HEK293 (cell line): ENCODE results near the gene LSM5.

ENCODE experiments used
- AEBP2 ChIP-seq: fragments of 450-650 bp; formaldehyde crosslinking; IDR thresholded peaks from 2 replicates; pipeline ENCODE4 v1.5.1; 2016; ENCODE audit warnings: missing biosample characterization, missing genetic modification characterization, borderline replicate concordance
- BCL11B ChIP-seq: fragments of 450-650 bp; formaldehyde crosslinking; IDR thresholded peaks from 2 replicates; pipeline ENCODE4 v1.5.1; 2016; ENCODE audit warnings: low read depth, missing biosample characterization, missing genetic modification characterization
- ELK4 ChIP-seq: IDR thresholded peaks from 2 replicates; pipeline ENCODE4 v1.6.1; 2011; ENCODE audit warnings: mild to moderate bottlenecking, low read depth, low read length, borderline replicate concordance
- KLF10 ChIP-seq: fragments of 450-650 bp; IDR thresholded peaks from 2 replicates; pipeline ENCODE4 v1.5.1; 2018; ENCODE audit warnings: missing biosample characterization, mild to moderate bottlenecking, missing genetic modification characterization
- KLF7 ChIP-seq: fragments of 450-650 bp; formaldehyde crosslinking; IDR thresholded peaks from 2 replicates; pipeline ENCODE4 v1.5.1; 2016; ENCODE audit warnings: missing biosample characterization, missing genetic modification characterization, borderline replicate concordance
- PRDM6 ChIP-seq: fragments of 450-650 bp; formaldehyde crosslinking; IDR thresholded peaks from 2 replicates; pipeline ENCODE4 v1.5.1; 2017; ENCODE audit warnings: missing biosample characterization, missing genetic modification characterization
- REST ChIP-seq: fragments of 450-650 bp; formaldehyde crosslinking; IDR thresholded peaks from 2 replicates; pipeline ENCODE4 v1.5.1; 2016; ENCODE audit warnings: missing biosample characterization, missing genetic modification characterization
- SP3 ChIP-seq: fragments of 450-650 bp; formaldehyde crosslinking; IDR thresholded peaks from 2 replicates; pipeline ENCODE4 v1.5.1; 2016; ENCODE audit warnings: missing biosample characterization, missing genetic modification characterization
- YY2 ChIP-seq: fragments of 450-650 bp; formaldehyde crosslinking; IDR thresholded peaks from 2 replicates; pipeline ENCODE4 v1.5.1; 2016; ENCODE audit warnings: missing biosample characterization, missing genetic modification characterization
- ZBTB6 ChIP-seq: fragments of 450-650 bp; formaldehyde crosslinking; IDR thresholded peaks from 2 replicates; pipeline ENCODE4 v1.5.1; 2017; ENCODE audit warnings: missing biosample characterization, missing genetic modification characterization
- ZNF146 ChIP-seq: fragments of 450-650 bp; formaldehyde crosslinking; IDR thresholded peaks from 2 replicates; pipeline ENCODE4 v1.5.1; 2016; ENCODE audit warnings: missing biosample characterization, missing genetic modification characterization
- ZNF16 ChIP-seq: fragments of 450-650 bp; formaldehyde crosslinking; IDR thresholded peaks from 2 replicates; pipeline ENCODE4 v1.5.1; 2016; ENCODE audit warnings: low read depth, missing biosample characterization, missing genetic modification characterization
- ZNF211 ChIP-seq: fragments of 450-650 bp; formaldehyde crosslinking; IDR thresholded peaks from 2 replicates; pipeline ENCODE4 v1.5.1; 2016; ENCODE audit warnings: low read depth, missing biosample characterization, missing genetic modification characterization
- ZNF311 ChIP-seq: fragments of 450-650 bp; formaldehyde crosslinking; IDR thresholded peaks from 2 replicates; pipeline ENCODE4 v1.5.1; 2017; ENCODE audit warnings: missing biosample characterization, missing genetic modification characterization, borderline replicate concordance
- ZNF354C ChIP-seq: fragments of 450-650 bp; formaldehyde crosslinking; IDR thresholded peaks from 2 replicates; pipeline ENCODE4 v1.5.1; 2016; ENCODE audit warnings: missing biosample characterization, missing genetic modification characterization, low read depth, borderline replicate concordance
- ZNF391 ChIP-seq: fragments of 450-650 bp; formaldehyde crosslinking; IDR thresholded peaks from 2 replicates; pipeline ENCODE4 v1.5.1; 2016; ENCODE audit warnings: low read depth, missing biosample characterization, missing genetic modification characterization, borderline replicate concordance
- ZNF394 ChIP-seq: fragments of 450-650 bp; formaldehyde crosslinking; IDR thresholded peaks from 2 replicates; pipeline ENCODE4 v1.5.1; 2016; ENCODE audit warnings: missing biosample characterization, missing genetic modification characterization, mild to moderate bottlenecking, moderate library complexity, borderline replicate concordance
- ZNF423 ChIP-seq: fragments of 450-650 bp; formaldehyde crosslinking; IDR thresholded peaks from 2 replicates; pipeline ENCODE4 v1.5.1; 2016; ENCODE audit warnings: missing biosample characterization, missing genetic modification characterization
- ZNF518A ChIP-seq: fragments of 450-650 bp; formaldehyde crosslinking; conservative IDR thresholded peaks from 2 replicates; pipeline ENCODE4 v1.5.1; 2016; ENCODE audit warnings: low read depth, missing biosample characterization, missing genetic modification characterization
- ZNF677 ChIP-seq: fragments of 450-650 bp; IDR thresholded peaks from 2 replicates; pipeline ENCODE4 v1.5.0; 2018; ENCODE audit warnings: missing biosample characterization, mild to moderate bottlenecking, missing genetic modification characterization, moderate library complexity
- ZNF704 ChIP-seq: fragments of 450-650 bp; formaldehyde crosslinking; IDR thresholded peaks from 2 replicates; pipeline ENCODE4 v1.5.1; 2016; ENCODE audit warnings: missing biosample characterization, missing genetic modification characterization

LSM5 gene

GRCh38 chr7:32490127-32490796, at the start of gene LSM5 (continued):
- peak; percentile 98 for TF ChIP-seq ZNF518A (tag by site-specific recombination)
- no peak for TF ChIP-seq BCL11B (tag by site-specific recombination)
- no peak for TF ChIP-seq REST
- TF ChIP-seq YY2 (tag by site-specific recombination): peak; percentile 95
- no peak for TF ChIP-seq ZBTB6 (tag by site-specific recombination)
- no peak for TF ChIP-seq ZNF704 (tag by site-specific recombination)
- no peak for TF ChIP-seq ZNF354C
- TF ChIP-seq ZNF391 (tag by site-specific recombination): peak; percentile 32; the same call in 1 of the 2 replicates
- no peak for TF ChIP-seq ZNF16 (tag by site-specific recombination)
- TF ChIP-seq ZNF311: no peak
- TF ChIP-seq AEBP2 (tag by site-specific recombination): no peak
- TF ChIP-seq ZNF423 (tag by site-specific recombination): no peak
- TF ChIP-seq SP3 (tag by site-specific recombination): peak; percentile 42; the same call in 1 of the 2 replicates
- TF ChIP-seq PRDM6 (tag by site-specific recombination): no peak; the same call in 1 of the 2 replicates
- no peak for TF ChIP-seq KLF7 (tag by site-specific recombination)
- 0 out of 2 replicates have a peak, but pooled peaks have one; percentile 48 for TF ChIP-seq ELK4
- TF ChIP-seq ZNF677: no peak
- TF ChIP-seq KLF10 (tag by site-specific recombination): no peak
- TF ChIP-seq ZNF211 (tag by site-specific recombination): no peak
- peak; percentile 15; the same call in 1 of the 2 replicates for TF ChIP-seq ZNF146 (tag by site-specific recombination)
- TF ChIP-seq ZNF394 (tag by site-specific recombination): no peak
